HG03469 (cell line): ENCODE data around the gene CDC42SE1.

Source experiments
- ATAC-seq: cut with Tn5 transposase; IDR thresholded peaks from one replicate; pipeline ENCODE4 v1.9.1; 2021; ENCODE audit warnings: mild to moderate bottlenecking, moderate library complexity, moderate number of reproducible peaks; ENCODE audit not compliant: unreplicated experiment

Gene CDC42SE1

GRCh38 chr1:151009674-151010345 lies 49.6 kb downstream of the CDC42SE1 start:
- ATAC-seq, result no peak

GRCh38 chr1:151009206-151009587 lies 50.2 kb downstream of the CDC42SE1 start:
- no peak for ATAC-seq

- peak; percentile 47 for ATAC-seq
Measured at GRCh38 chr1:151008244-151009205, 50.9 kb downstream of the CDC42SE1 start, which contains the start of gene PRUNE1. Gene PRUNE1, plus strand, starts transcription at chr1:151008449. Its CDS starts 184 bp downstream, at chr1:151008633.

- ATAC-seq, result no peak
Measured at GRCh38 chr1:151007853-151008243, 51.6 kb downstream of the CDC42SE1 start.

- ATAC-seq, result no peak
Measured at GRCh38 chr1:151006327-151007052, 52.9 kb downstream of the CDC42SE1 start, which contains the start of gene MINDY1. Gene MINDY1, minus strand, starts transcription at chr1:151006902. Its CDS starts 4,285 bp downstream, at chr1:151002617.

GRCh38 chr1:151005729-151006319 lies 53.6 kb downstream of the CDC42SE1 start:
- ATAC-seq, result no peak

- ATAC-seq, result no peak
Measured at GRCh38 chr1:151003180-151003579, 56.2 kb downstream of the CDC42SE1 start.

- no peak for ATAC-seq
Measured at GRCh38 chr1:151002611-151003010, 56.8 kb downstream of the CDC42SE1 start.

GRCh38 chr1:151002051-151002450 lies 57.4 kb downstream of the CDC42SE1 start:
- ATAC-seq, result no peak

GRCh38 chr1:151001602-151002001 lies 57.8 kb downstream of the CDC42SE1 start:
- ATAC-seq, result no peak
